ENCODE data around the gene MYO15A.

DNA sequence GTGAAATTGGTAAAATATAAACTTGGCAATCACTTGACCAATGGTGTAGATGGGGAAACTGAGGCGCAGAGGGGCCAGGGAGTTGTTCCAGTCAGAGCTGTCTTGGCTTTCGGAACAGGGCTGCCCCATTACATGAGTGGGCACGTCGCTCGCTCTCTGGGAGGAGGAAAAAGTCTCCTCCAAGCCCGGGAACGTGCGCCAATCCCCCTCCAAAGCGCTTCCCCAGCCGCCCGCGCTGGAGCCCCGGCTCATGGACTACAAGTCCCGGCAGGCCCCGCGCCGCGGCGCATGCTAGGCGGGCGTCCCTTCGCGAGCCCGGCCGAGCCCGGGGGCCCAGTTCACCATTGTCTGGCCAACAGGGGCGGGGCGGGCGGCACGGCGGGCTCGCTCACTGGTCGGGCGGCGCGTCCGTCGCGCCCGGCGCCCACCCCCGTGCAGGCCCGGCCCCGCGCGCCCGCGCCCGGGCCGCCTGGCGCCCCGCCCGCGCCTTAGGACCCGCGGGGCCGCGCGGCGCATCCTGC is 116.6 kb downstream of the MYO15A start, which contains the start of gene LLGL1:
- TF ChIP-seq, protein P1, sequence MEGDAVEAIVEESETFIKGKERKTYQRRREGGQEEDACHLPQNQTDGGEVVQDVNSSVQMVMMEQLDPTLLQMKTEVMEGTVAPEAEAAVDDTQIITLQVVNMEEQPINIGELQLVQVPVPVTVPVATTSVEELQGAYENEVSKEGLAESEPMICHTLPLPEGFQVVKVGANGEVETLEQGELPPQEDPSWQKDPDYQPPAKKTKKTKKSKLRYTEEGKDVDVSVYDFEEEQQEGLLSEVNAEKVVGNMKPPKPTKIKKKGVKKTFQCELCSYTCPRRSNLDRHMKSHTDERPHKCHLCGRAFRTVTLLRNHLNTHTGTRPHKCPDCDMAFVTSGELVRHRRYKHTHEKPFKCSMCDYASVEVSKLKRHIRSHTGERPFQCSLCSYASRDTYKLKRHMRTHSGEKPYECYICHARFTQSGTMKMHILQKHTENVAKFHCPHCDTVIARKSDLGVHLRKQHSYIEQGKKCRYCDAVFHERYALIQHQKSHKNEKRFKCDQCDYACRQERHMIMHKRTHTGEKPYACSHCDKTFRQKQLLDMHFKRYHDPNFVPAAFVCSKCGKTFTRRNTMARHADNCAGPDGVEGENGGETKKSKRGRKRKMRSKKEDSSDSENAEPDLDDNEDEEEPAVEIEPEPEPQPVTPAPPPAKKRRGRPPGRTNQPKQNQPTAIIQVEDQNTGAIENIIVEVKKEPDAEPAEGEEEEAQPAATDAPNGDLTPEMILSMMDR (IDR thresholded peaks at IDR 0.05), result peak in 1 of 4 experiments; percentile 15
- no peak for TF ChIP-seq POLR2A (IDR thresholded peaks at IDR 0.05)
